Bronchial epithelial cell (primary cell): ENCODE measurements around the gene CHN2. TPM values are rescaled to one million over a fixed set of nuclear protein-coding genes. Genes with fewer than 3 reads are reported as not detected.
A peak's percentile ranks its signal among the peaks of the same experiment; 100 is the strongest.

Source experiments
- DNase-seq: peaks from one replicate; pipeline ENCODE4 v3.0.0-alpha.2; 2010; ENCODE audit warnings: low read depth
- FAIRE-seq: peaks from 2 replicates; lab custom pipeline; 2011; peaks lifted over from hg19 to GRCh38; lab: Jason Lieb, UNC
- H3K27me3 ChIP-seq: 2 replicates; pipeline ENCODE4 v1.5.1; 2011; ENCODE audit warnings: low read length; ENCODE audit not compliant: control insufficient read depth, insufficient read depth
- H3K36me3 ChIP-seq: 2 replicates; pipeline ENCODE4 v1.5.1; 2011; ENCODE audit warnings: low read length; ENCODE audit not compliant: control insufficient read depth, insufficient read depth
- H3K4me3 ChIP-seq: 2 replicates; pipeline ENCODE4 v1.5.1; 2011; ENCODE audit warnings: mild to moderate bottlenecking, low read depth, low read length, control low read depth
- total RNA-seq: library from RNA; depleted of rRNA; stranded (reverse); fragments of >200 nt; gene quantifications from 2 replicates; pipeline ENCODE4 v1.2.1, GENCODE V29; 2014
- TF ChIP-seq, protein P1 (sequence below): IDR thresholded peaks from 2 replicates; pipeline ENCODE4 v1.5.1; 2011; ENCODE audit warnings: mild to moderate bottlenecking, moderate library complexity, low read length, control low read depth, inconsistent platforms; ENCODE audit not compliant: insufficient read depth, severe bottlenecking

The CHN2 gene
- total RNA-seq, 1 donor from 2014 or later: 0.53 TPM

DNA sequence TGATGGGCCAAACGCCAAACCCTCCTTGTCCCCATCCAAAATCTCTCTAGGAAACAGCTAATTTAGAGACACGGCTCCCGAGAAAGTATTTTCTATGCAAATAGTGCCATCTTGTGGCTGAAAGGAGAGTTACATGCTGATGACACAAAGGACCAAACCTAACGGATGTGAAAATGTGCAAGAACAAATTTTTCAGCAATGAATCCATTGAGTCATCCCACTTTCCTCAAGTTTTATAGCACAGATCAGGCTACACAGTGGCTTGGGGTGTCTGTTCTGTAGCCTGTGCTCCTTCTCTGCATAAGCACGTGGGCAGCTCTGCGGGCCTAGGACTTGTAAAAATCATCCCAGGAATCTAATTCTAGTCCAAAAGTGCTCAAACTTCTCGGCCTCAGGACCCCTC, 214.3 kb downstream of the CHN2 start:
- Histone ChIP-seq H3K27me3 (no peaks in the 10 kb centered on the region), H3K4me3 (no peak overlapping the region), H3K36me3 (no peaks in the 10 kb centered on the region)
- TF ChIP-seq, protein P1, sequence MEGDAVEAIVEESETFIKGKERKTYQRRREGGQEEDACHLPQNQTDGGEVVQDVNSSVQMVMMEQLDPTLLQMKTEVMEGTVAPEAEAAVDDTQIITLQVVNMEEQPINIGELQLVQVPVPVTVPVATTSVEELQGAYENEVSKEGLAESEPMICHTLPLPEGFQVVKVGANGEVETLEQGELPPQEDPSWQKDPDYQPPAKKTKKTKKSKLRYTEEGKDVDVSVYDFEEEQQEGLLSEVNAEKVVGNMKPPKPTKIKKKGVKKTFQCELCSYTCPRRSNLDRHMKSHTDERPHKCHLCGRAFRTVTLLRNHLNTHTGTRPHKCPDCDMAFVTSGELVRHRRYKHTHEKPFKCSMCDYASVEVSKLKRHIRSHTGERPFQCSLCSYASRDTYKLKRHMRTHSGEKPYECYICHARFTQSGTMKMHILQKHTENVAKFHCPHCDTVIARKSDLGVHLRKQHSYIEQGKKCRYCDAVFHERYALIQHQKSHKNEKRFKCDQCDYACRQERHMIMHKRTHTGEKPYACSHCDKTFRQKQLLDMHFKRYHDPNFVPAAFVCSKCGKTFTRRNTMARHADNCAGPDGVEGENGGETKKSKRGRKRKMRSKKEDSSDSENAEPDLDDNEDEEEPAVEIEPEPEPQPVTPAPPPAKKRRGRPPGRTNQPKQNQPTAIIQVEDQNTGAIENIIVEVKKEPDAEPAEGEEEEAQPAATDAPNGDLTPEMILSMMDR: peak; percentile 61
- DNase-seq (peak; percentile 64), FAIRE-seq (peak; percentile 47)

GRCh38 chr7:29410996-29411395, 216.4 kb downstream of the CHN2 start:
- no peak for DNase-seq
- H3K4me3 ChIP-seq: no peak overlapping the region
- no peak for FAIRE-seq
- peaks cover 3% of the 10 kb centered on the region for H3K27me3 ChIP-seq
- H3K36me3 ChIP-seq: no peaks in the 10 kb centered on the region
- TF ChIP-seq, protein P1: no peak

GRCh38 chr7:29412912-29413311, 218.3 kb downstream of the CHN2 start:
- H3K36me3 ChIP-seq: no peaks in the 10 kb centered on the region
- DNase-seq: no peak
- H3K4me3 ChIP-seq: no peak overlapping the region
- peaks cover 3% of the 10 kb centered on the region for H3K27me3 ChIP-seq
- TF ChIP-seq, protein P1: no peak
- no peak for FAIRE-seq

DNA sequence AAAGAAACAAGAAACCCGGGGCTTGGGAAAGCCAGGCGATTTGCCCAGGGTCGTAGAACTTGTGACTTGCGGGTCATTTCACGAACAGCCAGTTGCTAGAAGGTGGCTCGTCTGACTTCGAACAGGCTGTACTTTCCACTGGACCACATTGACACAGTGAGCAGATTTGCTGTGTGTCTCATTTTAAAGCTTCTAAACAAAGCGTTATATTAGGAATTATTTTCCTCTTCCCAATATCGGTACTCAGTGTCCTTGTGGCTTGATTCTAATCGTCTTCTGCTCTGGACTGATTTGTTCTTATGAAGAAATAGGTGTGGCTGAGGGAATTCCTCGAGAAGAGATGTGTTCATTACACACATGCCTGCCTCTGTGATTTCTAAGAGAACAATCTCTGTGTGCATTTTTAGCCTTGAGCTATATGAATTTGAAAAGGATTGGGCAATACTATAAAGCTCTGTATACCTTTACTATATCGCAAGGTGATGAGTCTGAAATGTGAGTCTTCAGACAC, 219.1 kb downstream of the CHN2 start:
- TF ChIP-seq, protein P1: no peak
- peak; percentile 84 for DNase-seq
- no peak for FAIRE-seq
- H3K4me3 ChIP-seq: no peak overlapping the region
- H3K36me3 ChIP-seq: no peaks in the 10 kb centered on the region
- peaks cover 5% of the 10 kb centered on the region for H3K27me3 ChIP-seq

- TF ChIP-seq, protein P1: no peak
Observed at GRCh38 chr7:29414216-29414615, 219.6 kb downstream of the CHN2 start.

DNA sequence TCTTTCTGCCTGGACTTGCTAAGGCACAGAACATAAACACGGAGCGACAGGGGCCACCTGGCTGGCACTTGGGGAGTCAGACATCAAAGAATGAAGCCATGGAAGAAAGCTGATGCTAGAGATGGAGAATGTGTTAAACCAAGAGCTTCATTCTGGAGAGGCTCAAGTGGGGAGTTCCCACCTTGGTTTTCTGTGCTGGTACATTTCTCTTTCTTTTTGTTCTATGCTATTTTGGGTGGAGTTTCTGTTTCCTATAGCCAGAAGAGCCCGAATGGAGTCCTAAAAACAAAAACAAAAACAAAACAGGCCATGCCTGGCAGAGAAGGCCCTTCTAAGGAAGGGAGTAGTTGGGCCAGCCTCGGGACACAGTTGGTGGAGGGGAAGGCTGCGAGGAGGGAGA, 220.6 kb downstream of the CHN2 start:
- DNase-seq (no peak), FAIRE-seq (no peak)
- H3K27me3 ChIP-seq: peaks cover 5% of the 10 kb centered on the region
- no peak overlapping the region for H3K4me3 ChIP-seq
- TF ChIP-seq, protein P1: no peak
- H3K36me3 ChIP-seq: no peaks in the 10 kb centered on the region

More at GRCh38 chr7:29414216-29414615, 219.6 kb downstream of the CHN2 start:
- Histone ChIP-seq H3K36me3 (no peaks in the 10 kb centered on the region), H3K4me3 (no peak overlapping the region), H3K27me3 (peaks cover 5% of the 10 kb centered on the region)
- DNase-seq (no peak), FAIRE-seq (no peak)
